Psoas muscle (tissue), 8 donors: Measurements from ENCODE around the gene ZFP57. TPM values are rescaled to one million over a fixed set of nuclear protein-coding genes. Genes with fewer than 3 reads are reported as not detected.
A peak's percentile ranks its signal among the peaks of the same experiment; 100 is the strongest.

Source experiments
- ATAC-seq, 4 donors: fragments of 200-7000 bp; cut with Tn5 transposase; one replicate each; pipeline ENCODE4 v1.9.1; 2020; ENCODE audit warnings: moderate library complexity in 3 of 4, mild to moderate bottlenecking in 2 of 4
- DNase-seq, 2 donors: peaks; one replicate each; pipeline ENCODE4 v3.0.0-alpha.2; 2020
- H3K27ac ChIP-seq: fragments of 200-600 bp; one replicate; pipeline ENCODE4 v1.8.0; 2022
- H3K27me3 ChIP-seq, 3 donors: fragments of 200-600 bp in 1 of 3; one replicate each; pipeline versions ENCODE4 v1.6.1 to v1.8.0; 2013 to 2022; ENCODE audit warnings: low read length in 2 of 3, mild to moderate bottlenecking in 2 of 3, moderate library complexity in 1 of 3; ENCODE audit not compliant: insufficient read depth in 3 of 3
- H3K36me3 ChIP-seq, 2 donors: fragments of 200-600 bp in 1 of 2; one replicate each; pipeline versions ENCODE4 v1.6.1 to v1.8.0; 2013 to 2022; ENCODE audit warnings: low read depth in 1 of 2, mild to moderate bottlenecking in 1 of 2, moderate library complexity in 1 of 2; ENCODE audit not compliant: insufficient read depth in 1 of 2
- H3K4me1 ChIP-seq: fragments of 200-600 bp; one replicate; pipeline ENCODE4 v1.8.0; 2022
- H3K4me3 ChIP-seq: fragments of 200-600 bp; one replicate; pipeline ENCODE4 v1.8.0; 2022; ENCODE audit warnings: mild to moderate bottlenecking
- H3K9me3 ChIP-seq: fragments of 200-600 bp; one replicate; pipeline ENCODE4 v1.8.0; 2022
- WGBS, 3 donors: extraction: QIAGEN DNeasy Blood & Tissue Kit; methylation state at CpG; one replicate each; pipeline versions ENCODE4 v1.1.6 to v1.1.7; 2013; 5-methylcytosine and 5-hydroxymethylcytosine counted together
- intact Hi-C, 2 donors: fragments of 100-400 bp; cut with DNase I; formaldehyde crosslinking; loops; one replicate each; pipeline versions ENCODE4 v1.11.0 to v1.14.2; 2022
- polyA plus RNA-seq, 3 donors: library from polyadenylated mRNA; stranded (reverse); fragments of 200-250 nt; gene quantifications; one replicate each; pipeline ENCODE4 v1.2.3, GENCODE V29; 2013
- total RNA-seq, 4 donors: library from RNA; stranded (reverse); fragmentation: NEBNext Ultra II Directional in 2 of 4; extraction: Animal tissue kit (Norgen Biotek cat#: 25700) in 2 of 4; gene quantifications; one replicate each; pipeline versions ENCODE4 v1.2.1 to v1.2.4, GENCODE V29; 2021 to 2023
- TF ChIP-seq, protein P1 (sequence below): fragments of 200-600 bp; IDR thresholded peaks from one replicate; pipeline ENCODE4 v1.8.0; 2022; ENCODE audit warnings: antibody characterized with exemption
- donor health status: healthy with polysubstance abuse.
- donor health status: DM: no; HTN: no; CAD: no; lungs with moderate emphysema.
- donor health status: Bipolar disorder and iron deficiency.
- donor health status: healthy.
- donor health status: DM: yes; HTN: yes; CAD: no.
- donor health status: DM: no; HTN: no; CAD: no.
- donor health status: DM: no; HTN: no; CAD: no.
- donor health status: DM: yes; HTN: yes; CAD: no.

Gene ZFP57
- total and polyA plus RNA-seq, 7 donors, result 0.08 TPM; not detected in 6

DNA sequence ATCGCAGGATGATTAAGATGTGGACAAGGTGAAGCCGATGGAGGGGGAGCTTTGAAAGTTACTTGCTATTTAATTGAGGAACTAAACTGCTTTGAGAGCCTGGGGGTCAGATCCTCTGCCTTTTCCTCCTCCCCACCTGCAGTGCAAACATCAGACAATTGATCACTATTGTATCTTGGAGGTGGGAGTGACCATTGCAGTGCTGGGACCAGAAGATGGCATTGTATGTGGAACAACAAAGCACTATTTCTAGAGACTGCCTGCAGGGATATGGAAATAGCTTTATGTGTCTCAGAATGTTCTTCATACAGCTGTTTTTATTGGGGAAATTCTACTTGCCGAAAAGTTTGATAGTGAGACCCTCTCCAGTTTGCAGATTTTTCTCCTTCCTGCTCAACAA, 19.9 kb downstream of the ZFP57 start:
- Histone ChIP-seq H3K27me3 (peaks cover 0 to 43% (median 0%) of the 10 kb centered on the region in 3 donors), H3K36me3 (no peaks in the 10 kb centered on the region), H3K4me3 (no peak overlapping the region), H3K4me1 (no peaks in the 10 kb centered on the region), H3K27ac (no peak overlapping the region), H3K9me3 (no peaks in the 10 kb centered on the region)
- WGBS, 3 donors, result 68 to 85% (median 85%) methylated on average over 3 of the region's 3 CpGs
- DNase-seq (no peak), ATAC-seq (no peak)
- intact Hi-C loops, result no loop called here
- TF ChIP-seq, protein P1, sequence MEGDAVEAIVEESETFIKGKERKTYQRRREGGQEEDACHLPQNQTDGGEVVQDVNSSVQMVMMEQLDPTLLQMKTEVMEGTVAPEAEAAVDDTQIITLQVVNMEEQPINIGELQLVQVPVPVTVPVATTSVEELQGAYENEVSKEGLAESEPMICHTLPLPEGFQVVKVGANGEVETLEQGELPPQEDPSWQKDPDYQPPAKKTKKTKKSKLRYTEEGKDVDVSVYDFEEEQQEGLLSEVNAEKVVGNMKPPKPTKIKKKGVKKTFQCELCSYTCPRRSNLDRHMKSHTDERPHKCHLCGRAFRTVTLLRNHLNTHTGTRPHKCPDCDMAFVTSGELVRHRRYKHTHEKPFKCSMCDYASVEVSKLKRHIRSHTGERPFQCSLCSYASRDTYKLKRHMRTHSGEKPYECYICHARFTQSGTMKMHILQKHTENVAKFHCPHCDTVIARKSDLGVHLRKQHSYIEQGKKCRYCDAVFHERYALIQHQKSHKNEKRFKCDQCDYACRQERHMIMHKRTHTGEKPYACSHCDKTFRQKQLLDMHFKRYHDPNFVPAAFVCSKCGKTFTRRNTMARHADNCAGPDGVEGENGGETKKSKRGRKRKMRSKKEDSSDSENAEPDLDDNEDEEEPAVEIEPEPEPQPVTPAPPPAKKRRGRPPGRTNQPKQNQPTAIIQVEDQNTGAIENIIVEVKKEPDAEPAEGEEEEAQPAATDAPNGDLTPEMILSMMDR, result no peak

DNA sequence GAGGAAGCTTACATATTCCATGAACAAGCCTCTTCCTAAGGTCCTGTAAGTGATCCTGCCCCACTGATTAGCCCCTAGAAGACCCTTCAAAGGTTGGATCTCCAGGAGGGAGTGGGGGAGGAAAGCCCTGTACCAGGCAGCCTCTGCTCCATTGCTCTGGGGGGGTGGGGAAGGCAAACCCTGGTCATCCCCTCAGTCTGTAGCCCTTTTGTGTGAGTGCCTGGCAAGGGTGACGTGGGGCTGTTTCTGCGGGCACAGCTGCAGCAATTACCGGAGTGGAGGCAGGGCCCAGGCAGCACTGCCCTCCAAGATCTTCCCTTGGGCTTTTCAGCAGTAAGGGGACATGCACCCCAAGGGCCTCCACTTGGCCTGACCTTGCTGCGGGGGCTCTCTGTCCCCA, 24.2 kb downstream of the ZFP57 start, which contains the start of gene MOG:
Gene MOG, plus strand, starts transcription at position 295 of the 400 bp plus-strand sequence. CDS start 118 bp downstream, outside the sequence.
- Histone ChIP-seq H3K27ac (no peak within 1 kb of the TSS), H3K4me3 (no peak within 1 kb of the TSS), H3K4me1 (no peaks in the 10 kb centered on the region), H3K9me3 (no peaks in the 10 kb centered on the region), H3K36me3 (no peaks in the 10 kb centered on the region), H3K27me3 (peaks cover 0 to 20% (median 0%) of the 10 kb centered on the region in 3 donors)
- WGBS, 3 donors, result 45 to 62% (median 58%) methylated on average over 4 of the region's 4 CpGs
- ATAC-seq (no peak), DNase-seq (no peak)
- intact Hi-C loops, result no loop called here
- TF ChIP-seq, protein P1, result no peak

DNA sequence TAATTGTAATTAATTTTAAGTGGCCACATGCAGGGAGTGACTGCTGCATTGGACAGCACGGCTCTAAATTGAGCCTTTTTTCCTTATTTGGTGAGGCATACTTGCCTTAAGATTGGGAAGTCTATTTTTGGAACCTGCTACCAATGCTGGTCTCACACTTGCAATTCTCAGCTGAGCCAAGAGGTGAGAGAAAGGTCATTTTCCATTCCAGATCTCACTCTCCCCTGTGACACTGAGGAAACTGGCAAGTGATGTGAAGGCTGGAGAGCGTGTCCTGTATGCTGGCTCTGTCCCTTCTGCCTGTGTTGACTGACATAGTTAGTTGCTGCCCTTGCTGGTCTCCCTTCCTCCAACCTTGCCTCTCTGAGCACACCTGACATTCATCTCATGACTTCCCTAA, 24.8 kb downstream of the ZFP57 start:
- no peak overlapping the region for H3K4me3 ChIP-seq
- WGBS, 3 donors, result 24 to 36% (median 30%) methylated on average over 2 of the region's 2 CpGs
- H3K27me3 ChIP-seq, result peaks cover 0 to 16% (median 0%) of the 10 kb centered on the region in 3 donors
- H3K36me3 ChIP-seq, result no peaks in the 10 kb centered on the region
- TF ChIP-seq, protein P1, result no peak
- no peaks in the 10 kb centered on the region for H3K9me3 ChIP-seq
- ATAC-seq, result no peak
- no peak for DNase-seq
- no peak overlapping the region for H3K27ac ChIP-seq
- H3K4me1 ChIP-seq, result no peaks in the 10 kb centered on the region
- intact Hi-C loops, result no loop called here

DNA sequence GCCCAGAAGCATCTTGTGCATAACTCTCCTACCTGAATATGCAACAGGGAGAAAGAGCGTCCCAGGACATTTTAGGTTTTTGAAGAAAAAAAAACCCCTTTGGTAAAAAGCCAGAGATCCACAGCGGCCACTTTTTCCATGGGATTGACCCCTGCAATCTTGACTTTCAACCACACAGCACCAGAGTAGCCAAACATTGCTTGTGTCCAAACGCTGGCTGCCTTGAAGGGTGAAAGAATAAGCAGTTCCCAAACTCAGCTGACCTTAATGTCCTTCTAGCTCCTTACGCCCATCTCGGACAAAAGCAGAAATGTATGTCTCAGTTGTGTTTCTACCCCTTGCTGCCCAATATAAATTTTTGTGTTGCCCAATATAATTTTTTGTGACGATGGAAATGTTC, 25.3 kb downstream of the ZFP57 start:
- no peak for ATAC-seq
- no peak overlapping the region for H3K27ac ChIP-seq
- no peaks in the 10 kb centered on the region for H3K36me3 ChIP-seq
- no peak overlapping the region for H3K4me3 ChIP-seq
- TF ChIP-seq, protein P1, result no peak
- no peak for DNase-seq
- intact Hi-C loops, result no loop called here
- 65 to 74% (median 71%) methylated on average over 6 of the region's 6 CpGs for WGBS, 3 donors
- no peaks in the 10 kb centered on the region for H3K9me3 ChIP-seq
- H3K27me3 ChIP-seq, result peaks cover 0 to 13% (median 0%) of the 10 kb centered on the region in 3 donors
- H3K4me1 ChIP-seq, result no peaks in the 10 kb centered on the region

DNA sequence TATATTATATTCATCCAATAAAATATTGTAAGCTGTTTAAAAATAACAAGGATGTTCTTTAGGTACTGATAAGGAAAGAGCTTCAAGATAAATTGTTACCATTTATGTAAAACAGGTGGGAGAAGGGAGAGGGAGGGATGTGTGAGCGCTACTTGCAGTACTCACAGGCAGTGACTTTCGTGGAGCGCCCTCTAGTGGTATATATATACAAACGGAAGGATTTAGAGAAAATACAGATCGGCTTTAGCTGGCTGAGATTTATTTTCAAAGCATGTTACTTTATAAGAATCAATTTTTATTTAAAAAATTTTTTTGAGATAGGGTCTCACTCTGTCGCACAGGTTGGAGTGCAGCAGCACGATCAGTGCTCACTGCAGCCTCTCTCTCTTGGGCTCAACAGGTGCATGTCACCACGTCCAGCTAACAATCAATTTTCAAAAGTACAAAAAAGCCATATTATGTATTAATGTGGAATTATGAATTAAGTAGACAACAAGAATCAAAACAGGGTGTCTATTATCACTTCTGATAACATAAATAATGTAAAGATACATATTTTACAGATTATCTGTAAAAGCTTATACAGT, 27.4 kb downstream of the ZFP57 start:
- no peak overlapping the region for H3K27ac ChIP-seq
- TF ChIP-seq, protein P1, result peak; percentile 74
- intact Hi-C loops, result loop anchor here in 1 of 2 donors (5.0 kb wide), 1 partner anchor 99 kb away; no protein-coding TSS in a partner anchor
- WGBS, 3 donors, result 6 to 9% (median 6%) methylated on average over 8 of the region's 8 CpGs
- H3K9me3 ChIP-seq, result no peaks in the 10 kb centered on the region
- ATAC-seq (no peak), DNase-seq (no peak)
- H3K4me1 ChIP-seq, result peaks cover 3% of the 10 kb centered on the region
- peaks cover 0 to 4% (median 0%) of the 10 kb centered on the region in 3 donors for H3K27me3 ChIP-seq
- no peaks in the 10 kb centered on the region for H3K36me3 ChIP-seq
- H3K4me3 ChIP-seq, result no peak overlapping the region
